Erythroblast (primary cell): ENCODE results near the gene CACNA1A.

Experiments
- GATA1 ChIP-seq: IDR thresholded peaks from 2 replicates; pipeline ENCODE4 v1.6.1; 2011; ENCODE audit warnings: low read depth, mild to moderate bottlenecking, control low read depth, low read length, moderate library complexity
- POLR2A ChIP-seq: IDR thresholded peaks from 2 replicates; pipeline ENCODE4 v1.6.1; 2011; ENCODE audit warnings: mild to moderate bottlenecking, low read length

DNA sequence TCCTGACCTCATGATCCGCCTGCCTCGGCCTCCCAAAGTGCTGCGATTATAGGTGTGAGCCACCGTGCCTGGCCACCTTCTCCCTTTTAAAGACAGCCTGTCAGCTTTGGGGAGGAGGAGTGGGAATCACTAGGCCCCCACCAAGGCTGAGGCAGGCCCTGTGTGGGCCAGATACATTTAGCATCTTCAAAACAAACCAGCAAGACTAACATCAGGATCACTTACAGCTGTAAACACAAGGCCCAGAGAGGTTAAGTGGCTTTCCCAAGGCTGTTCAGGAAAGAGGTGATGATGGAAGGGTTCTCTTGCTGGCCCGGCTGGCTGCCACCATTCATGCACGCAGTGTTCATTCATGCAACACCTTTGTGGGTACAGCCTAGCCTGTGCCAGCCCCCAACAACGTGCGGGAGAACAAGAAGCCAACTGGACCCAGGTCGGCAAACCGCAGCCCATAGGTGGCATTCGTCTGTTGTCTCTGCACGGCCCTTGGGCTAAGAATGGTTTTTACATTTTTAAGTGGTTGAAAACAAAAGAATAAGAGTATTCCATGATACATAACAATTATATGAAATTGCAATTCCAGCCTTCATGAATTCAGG is 333.0 kb downstream of the CACNA1A start:
- TF ChIP-seq POLR2A = no peak
- no peak for TF ChIP-seq GATA1
